ENCODE results near the gene PCDHA1. TPM values are rescaled to one million over a fixed set of nuclear protein-coding genes. Genes with fewer than 3 reads are reported as not detected.

The PCDHA1 gene
- total RNA-seq, 4 donors from 2014 or later: 0.41 TPM; not detected in 3

GRCh38 chr5:140946578-140946977, 160.6 kb downstream of the PCDHA1 start:
- no peaks in the 10 kb centered on the region for H3K9me3 ChIP-seq
- H3K27me3 ChIP-seq: no peaks in the 10 kb centered on the region
- H3K4me3 ChIP-seq: no peak overlapping the region
- no peaks in the 10 kb centered on the region for H3K4me1 ChIP-seq
- no peak overlapping the region for H3K27ac ChIP-seq
- intact Hi-C loops (cut with DNase I; ENCODE audit: low total_unique reads): no loop called here
- TF ChIP-seq POLR2A (IDR thresholded peaks at IDR 0.05) (no peak), CTCF (IDR thresholded peaks at IDR 0.05) (no peak)
- no peaks in the 10 kb centered on the region for H3K36me3 ChIP-seq
- no peak for DNase-seq

DNA sequence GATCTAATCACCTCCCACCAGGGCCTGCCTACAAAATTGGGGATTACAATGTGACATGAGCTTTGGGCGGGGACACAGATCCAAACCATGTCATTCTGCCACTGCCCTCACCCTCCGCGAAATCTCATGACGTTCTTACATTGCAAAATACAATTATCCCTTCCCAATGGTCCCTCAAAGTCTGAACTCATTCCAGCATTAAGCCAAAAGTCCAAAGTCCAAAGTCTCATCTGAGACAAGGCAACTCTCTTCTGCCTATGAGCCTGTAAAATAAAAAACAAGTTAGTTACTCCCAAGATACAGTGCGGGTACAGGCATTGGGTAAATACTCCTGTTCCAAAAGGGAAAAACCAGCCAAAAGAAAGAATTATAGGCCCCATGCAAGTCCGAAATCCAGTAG, 165.7 kb downstream of the PCDHA1 start:
- intact Hi-C loops (cut with DNase I; ENCODE audit: low total_unique reads): no loop called here
- H3K4me3 ChIP-seq: no peak overlapping the region
- H3K36me3 ChIP-seq: no peaks in the 10 kb centered on the region
- H3K4me1 ChIP-seq: no peaks in the 10 kb centered on the region
- no peaks in the 10 kb centered on the region for H3K9me3 ChIP-seq
- TF ChIP-seq POLR2A (IDR thresholded peaks at IDR 0.05): no peak
- no peak for TF ChIP-seq CTCF (IDR thresholded peaks at IDR 0.05)
- H3K27me3 ChIP-seq: no peaks in the 10 kb centered on the region
- no peak overlapping the region for H3K27ac ChIP-seq
- no peak for DNase-seq

DNA sequence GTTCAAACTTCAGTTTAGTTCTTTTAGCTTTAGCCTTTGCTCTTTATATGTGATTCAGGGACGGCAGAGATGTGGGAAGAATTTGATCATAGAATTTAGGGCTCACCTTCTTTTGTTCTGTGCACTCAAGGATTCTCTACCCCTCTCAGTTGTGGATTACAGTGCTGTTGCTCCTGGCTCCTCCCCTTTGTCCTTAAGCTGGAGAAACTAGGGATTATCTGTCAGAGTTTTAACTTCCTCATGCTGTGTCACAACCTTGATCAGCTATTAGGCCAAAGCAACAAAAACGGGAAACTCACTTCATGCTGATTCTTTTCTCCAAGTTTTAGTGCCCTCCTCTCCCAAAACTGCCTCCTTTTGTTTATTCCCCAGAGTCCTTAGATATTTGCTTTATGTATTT, 167.3 kb downstream of the PCDHA1 start:
- H3K9me3 ChIP-seq: no peaks in the 10 kb centered on the region
- no peak overlapping the region for H3K27ac ChIP-seq
- TF ChIP-seq CTCF (IDR thresholded peaks at IDR 0.05): no peak
- no peak for TF ChIP-seq POLR2A (IDR thresholded peaks at IDR 0.05)
- H3K27me3 ChIP-seq: no peaks in the 10 kb centered on the region
- H3K36me3 ChIP-seq: no peaks in the 10 kb centered on the region
- DNase-seq: no peak
- H3K4me1 ChIP-seq: no peaks in the 10 kb centered on the region
- intact Hi-C loops (cut with DNase I; ENCODE audit: low total_unique reads): no loop called here
- no peak overlapping the region for H3K4me3 ChIP-seq

DNA sequence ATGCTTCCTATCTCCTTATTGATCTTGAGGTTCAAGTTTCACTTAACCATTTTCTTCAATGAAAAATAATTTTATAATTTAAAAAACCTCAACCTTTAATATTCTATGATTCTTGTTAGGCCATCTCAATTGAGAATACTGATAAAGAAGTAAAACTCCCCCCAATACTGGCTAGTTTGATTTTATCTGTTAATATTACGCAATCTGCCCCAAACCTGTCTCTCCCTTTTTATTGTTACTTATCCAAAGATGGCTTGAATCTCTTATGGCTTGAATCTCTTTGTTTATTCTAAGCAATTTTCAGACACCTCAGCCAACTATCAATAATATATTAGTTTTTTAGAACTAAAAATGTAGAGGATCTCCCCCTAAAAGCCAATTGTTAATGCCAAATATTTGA, 176.2 kb downstream of the PCDHA1 start:
- intact Hi-C loops (cut with DNase I; ENCODE audit: low total_unique reads): no loop called here
- H3K27me3 ChIP-seq: no peaks in the 10 kb centered on the region
- no peaks in the 10 kb centered on the region for H3K9me3 ChIP-seq
- TF ChIP-seq CTCF (IDR thresholded peaks at IDR 0.05) (no peak), POLR2A (IDR thresholded peaks at IDR 0.05) (no peak)
- no peak overlapping the region for H3K4me3 ChIP-seq
- H3K27ac ChIP-seq: no peak overlapping the region
- no peaks in the 10 kb centered on the region for H3K36me3 ChIP-seq
- H3K4me1 ChIP-seq: no peaks in the 10 kb centered on the region
- no peak for DNase-seq

DNA sequence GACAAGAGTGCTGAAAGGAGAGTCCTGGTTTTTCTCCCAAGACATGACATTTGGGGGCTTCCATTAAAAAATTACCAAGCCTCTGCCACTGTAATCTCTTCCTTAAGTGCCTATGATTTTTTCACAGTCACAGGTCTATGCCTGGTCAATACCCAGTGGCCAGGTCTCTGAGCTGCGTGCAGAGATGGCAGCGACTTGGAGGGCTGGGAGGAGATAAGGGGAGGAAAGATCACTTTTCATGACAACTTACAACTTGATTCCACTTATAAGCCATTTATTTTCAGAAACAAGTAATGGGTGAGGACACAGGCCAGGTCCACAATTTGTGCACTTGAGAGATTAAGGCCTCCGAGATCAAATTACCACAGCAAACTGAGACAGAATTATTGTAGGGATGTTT, 178.4 kb downstream of the PCDHA1 start:
- DNase-seq: no peak
- intact Hi-C loops (cut with DNase I; ENCODE audit: low total_unique reads): no loop called here
- Histone ChIP-seq H3K36me3 (no peaks in the 10 kb centered on the region), H3K4me3 (no peak overlapping the region), H3K4me1 (no peaks in the 10 kb centered on the region), H3K9me3 (no peaks in the 10 kb centered on the region), H3K27me3 (no peaks in the 10 kb centered on the region), H3K27ac (no peak overlapping the region)
- TF ChIP-seq CTCF (IDR thresholded peaks at IDR 0.05) (no peak), POLR2A (IDR thresholded peaks at IDR 0.05) (no peak)

All from uterus (tissue), 4 donors.